ENCODE data around the gene FKBP14. TPM values are rescaled to one million over a fixed set of nuclear protein-coding genes. Genes with fewer than 3 reads are reported as not detected.

Gene FKBP14
- total RNA-seq, 2 donors from 2014 or later: 8.8 to 10.3 TPM

GRCh38 chr7:30001998-30002397 lies 24.5 kb downstream of the FKBP14 start:
- intact Hi-C loops (cut with DNase I, micrococcal nuclease): no loop called here
- no peak for ATAC-seq

GRCh38 chr7:29998489-29998888 lies 28.0 kb downstream of the FKBP14 start:
- ATAC-seq (no peak), DNase-seq (no peak)
- intact Hi-C loops (cut with DNase I, micrococcal nuclease): no loop called here

More at GRCh38 chr7:30001998-30002397, 24.5 kb downstream of the FKBP14 start:
- DNase-seq: no peak

- ATAC-seq: no peak
- intact Hi-C loops (cut with DNase I, micrococcal nuclease): no loop called here
- DNase-seq: no peak
Measured at GRCh38 chr7:29996321-29996720, 30.2 kb downstream of the FKBP14 start.

GRCh38 chr7:29995652-29996051 lies 30.9 kb downstream of the FKBP14 start:
- intact Hi-C loops (cut with DNase I, micrococcal nuclease): no loop called here
- no peak for ATAC-seq
- no peak for DNase-seq

GRCh38 chr7:29993140-29993539 lies 33.4 kb downstream of the FKBP14 start:
- intact Hi-C loops (cut with DNase I, micrococcal nuclease): no loop called here
- ATAC-seq (no peak), DNase-seq (no peak)

GRCh38 chr7:29991937-29992336 lies 34.6 kb downstream of the FKBP14 start:
- intact Hi-C loops (cut with DNase I, micrococcal nuclease): no loop called here
- DNase-seq: no peak
- no peak for ATAC-seq

GRCh38 chr7:29990931-29991330 lies 35.6 kb downstream of the FKBP14 start:
- DNase-seq (no peak), ATAC-seq (no peak)
- intact Hi-C loops (cut with DNase I, micrococcal nuclease): no loop called here

GRCh38 chr7:29989257-29989995 lies 37.1 kb downstream of the FKBP14 start, which contains the start of gene SCRN1:
TSS of gene SCRN1 (minus strand) at chr7:29989801. CDS start at chr7:29969067, 20,734 bp downstream.
- DNase-seq: peak; percentile 45 to 48
- ATAC-seq: peak; percentile 65
- intact Hi-C loops (cut with DNase I, micrococcal nuclease): no loop called here

GRCh38 chr7:29988424-29989256 lies 37.9 kb downstream of the FKBP14 start:
- ATAC-seq (peak; percentile 78), DNase-seq (peak; percentile 31 to 56)
- intact Hi-C loops (cut with DNase I, micrococcal nuclease): no loop called here

- DNase-seq: no peak
- ATAC-seq: no peak
Measured at GRCh38 chr7:29987811-29988317, 38.6 kb downstream of the FKBP14 start.

GRCh38 chr7:29987083-29987482 lies 39.4 kb downstream of the FKBP14 start:
- DNase-seq (no peak), ATAC-seq (no peak)
- intact Hi-C loops (cut with DNase I, micrococcal nuclease): no loop called here

More at GRCh38 chr7:29987811-29988317, 38.6 kb downstream of the FKBP14 start:
- intact Hi-C loops (cut with DNase I, micrococcal nuclease): no loop called here

- ATAC-seq (no peak), DNase-seq (no peak)
- intact Hi-C loops (cut with DNase I, micrococcal nuclease): no loop called here
Measured at GRCh38 chr7:29980151-29980550, 46.4 kb downstream of the FKBP14 start.

GRCh38 chr7:29977886-29978651 lies 48.4 kb downstream of the FKBP14 start:
- ATAC-seq (no peak), DNase-seq (no peak)
- intact Hi-C loops (cut with DNase I, micrococcal nuclease): no loop called here

- ATAC-seq (no peak), DNase-seq (no peak)
- intact Hi-C loops (cut with DNase I, micrococcal nuclease): no loop called here
Measured at GRCh38 chr7:29976673-29977415, 49.7 kb downstream of the FKBP14 start.

GRCh38 chr7:29976266-29976665 lies 50.2 kb downstream of the FKBP14 start:
- no peak for ATAC-seq
- intact Hi-C loops (cut with DNase I, micrococcal nuclease): no loop called here
- DNase-seq: no peak

GRCh38 chr7:29975561-29975960 lies 50.9 kb downstream of the FKBP14 start:
- intact Hi-C loops (cut with DNase I, micrococcal nuclease): no loop called here
- no peak for ATAC-seq

GRCh38 chr7:29974286-29974685 lies 52.2 kb downstream of the FKBP14 start:
- DNase-seq (no peak), ATAC-seq (no peak)
- intact Hi-C loops (cut with DNase I, micrococcal nuclease): no loop called here

More at GRCh38 chr7:29975561-29975960, 50.9 kb downstream of the FKBP14 start:
- no peak for DNase-seq

- ATAC-seq (no peak), DNase-seq (no peak)
- intact Hi-C loops (cut with DNase I, micrococcal nuclease): no loop called here
Measured at GRCh38 chr7:29972315-29972669, 54.2 kb downstream of the FKBP14 start.

All from left colon (tissue), 2 donors.